Esophagus muscularis mucosa (tissue), 4 donors: ENCODE results near the gene MEFV. TPM values are rescaled to one million over a fixed set of nuclear protein-coding genes. Genes with fewer than 3 reads are reported as not detected.

ENCODE experiments used
- DNase-seq: peaks from one replicate; pipeline ENCODE4 v3.0.0-alpha.2; 2017; ENCODE audit errors: extremely low spot score
- H3K27ac ChIP-seq, 4 donors: fragments of 200-600 bp; sonication (generic); replicated peaks in 1 of 4; 1 replicate in 3 of 4; 2 replicates in 1 of 4; pipeline ENCODE4 v1.5.1; 2016 to 2019; ENCODE audit warnings: mild to moderate bottlenecking in 1 of 4
- H3K27me3 ChIP-seq, 4 donors: fragments of 200-600 bp; sonication (generic); one replicate each; pipeline versions ENCODE4 v1.5.1 to v1.6.0; 2016 to 2019
- H3K36me3 ChIP-seq, 4 donors: fragments of 200-600 bp; sonication (generic); one replicate each; pipeline ENCODE4 v1.5.1; 2016 to 2019
- H3K4me1 ChIP-seq, 4 donors: fragments of 200-600 bp; sonication (generic); one replicate each; pipeline ENCODE4 v1.5.1; 2016 to 2019
- H3K4me3 ChIP-seq, 4 donors: fragments of 200-600 bp; sonication (generic); 1 replicate in 2 of 4; 2 replicates in 2 of 4; pipeline ENCODE4 v1.5.1; 2016 to 2019; ENCODE audit warnings: mild to moderate bottlenecking in 4 of 4, moderate library complexity in 1 of 4
- H3K9me3 ChIP-seq, 4 donors: fragments of 200-600 bp; sonication (generic); 1 replicate in 3 of 4; 2 replicates in 1 of 4; pipeline ENCODE4 v1.5.1; 2016 to 2019
- CTCF ChIP-seq, 3 experiments: fragments of 200-600 bp in 2 of 3; fragments of 450-650 bp in 1 of 3; sonication (generic) in 2 of 3; IDR thresholded peaks; one replicate each; pipeline ENCODE4 v1.5.1; 2017 to 2019; ENCODE audit warnings: antibody characterized with exemption in 3 of 3, mild to moderate bottlenecking in 2 of 3, moderate library complexity in 1 of 3
- EP300 ChIP-seq: sonication (generic); formaldehyde crosslinking; IDR thresholded peaks from one replicate; pipeline ENCODE4 v1.6.1; 2017; ENCODE audit warnings: antibody characterized with exemption
- POLR2A ChIP-seq: fragments of 450-650 bp; IDR thresholded peaks from one replicate; pipeline ENCODE4 v1.6.1; 2017; ENCODE audit warnings: antibody characterized with exemption, moderate library complexity, mild to moderate bottlenecking, low read depth
- POLR2AphosphoS5 ChIP-seq, 2 donors: sonication (generic); formaldehyde crosslinking; IDR thresholded peaks; one replicate each; pipeline ENCODE4 v1.6.1; 2017; ENCODE audit warnings: antibody characterized with exemption in 2 of 2
- WGBS: methylation state at CpG from one replicate; pipeline ENCODE4 v1.1.5; 2018; 5-methylcytosine and 5-hydroxymethylcytosine counted together
- intact Hi-C: fragments of 100-400 bp; cut with DNase I; formaldehyde crosslinking; loops from one replicate; pipeline ENCODE4 v1.15.1; 2023
- total RNA-seq, 4 donors: library from RNA; depleted of rRNA; stranded (reverse); fragments of >200 nt; gene quantifications; one replicate each; pipeline versions ENCODE4 v1.1.0 to v1.2.1, GENCODE V29; 2016

Gene MEFV
- total RNA-seq, 4 donors from 2014 or later = 1.2 to 4.0 (median 1.5) TPM

- peaks cover 14 to 23% (median 16%) of the 10 kb centered on the region in 4 donors for H3K4me1 ChIP-seq
- no peak for DNase-seq
- peaks cover 0 to 3% (median 0%) of the 10 kb centered on the region in 4 donors for H3K27me3 ChIP-seq
- intact Hi-C loops = no loop called here
- H3K27ac ChIP-seq = peak overlapping the region; percentile 95 to 98 (median 96)
- WGBS = 3% methylated on average over 8 of the region's 18 CpGs
- H3K9me3 ChIP-seq = peaks cover 0 to 17% (median 7%) of the 10 kb centered on the region in 4 donors
- H3K4me3 ChIP-seq = peak overlapping the region; percentile 69 to 99 (median 88)
- TF ChIP-seq CTCF (IDR thresholded peaks at IDR 0.05) (no peak), POLR2AphosphoS5 (IDR thresholded peaks at IDR 0.05) (no peak), POLR2A (no peak), EP300 (no peak)
- peaks cover 36 to 41% (median 38%) of the 10 kb centered on the region in 4 donors for H3K36me3 ChIP-seq
Observed at GRCh38 chr16:3234543-3234856, 21.9 kb downstream of the MEFV start.

GRCh38 chr16:3223913-3224515 is 32.4 kb downstream of the MEFV start:
- intact Hi-C loops = loop anchor here (10.0 kb wide), 1 partner anchor 91 kb away; no protein-coding TSS in a partner anchor
- no peaks in the 10 kb centered on the region for H3K4me1 ChIP-seq
- 99% methylated on average over 10 of the region's 10 CpGs for WGBS
- DNase-seq = no peak
- TF ChIP-seq CTCF (IDR thresholded peaks at IDR 0.05) (no peak), POLR2AphosphoS5 (IDR thresholded peaks at IDR 0.05) (no peak), POLR2A (no peak), EP300 (no peak)
- no peak overlapping the region for H3K4me3 ChIP-seq
- H3K27me3 ChIP-seq = no peaks in the 10 kb centered on the region
- peaks cover 22 to 91% (median 87%) of the 10 kb centered on the region in 4 donors for H3K9me3 ChIP-seq
- no peak overlapping the region for H3K27ac ChIP-seq
- peaks cover 55 to 72% (median 61%) of the 10 kb centered on the region in 4 donors for H3K36me3 ChIP-seq

GRCh38 chr16:3220839-3221238 is 35.6 kb downstream of the MEFV start:
- no peak for DNase-seq
- intact Hi-C loops = loop anchor here (10.0 kb wide), 1 partner anchor 94 kb away; no protein-coding TSS in a partner anchor

GRCh38 chr16:3216263-3216640 is 40.2 kb downstream of the MEFV start:
- no peak overlapping the region for H3K27ac ChIP-seq
- WGBS = 51% methylated on average over 3 of the region's 3 CpGs
- peaks cover 0 to 13% (median 0%) of the 10 kb centered on the region in 4 donors for H3K27me3 ChIP-seq

More at GRCh38 chr16:3220839-3221238, 35.6 kb downstream of the MEFV start:
- Histone ChIP-seq H3K36me3 (peaks cover 28 to 41% (median 31%) of the 10 kb centered on the region in 4 donors), H3K27me3 (peaks cover 0 to 2% (median 0%) of the 10 kb centered on the region in 4 donors), H3K9me3 (peaks cover 22 to 64% (median 58%) of the 10 kb centered on the region in 4 donors), H3K4me3 (no peak overlapping the region), H3K27ac (no peak overlapping the region), H3K4me1 (no peaks in the 10 kb centered on the region)
- TF ChIP-seq EP300 (no peak), POLR2AphosphoS5 (IDR thresholded peaks at IDR 0.05) (no peak)
- 92% methylated on average over 10 of the region's 10 CpGs for WGBS

More at GRCh38 chr16:3216263-3216640, 40.2 kb downstream of the MEFV start:
- intact Hi-C loops = no loop called here
- no peak for DNase-seq
- Histone ChIP-seq H3K36me3 (peaks cover 0 to under 1% (median 0%) of the 10 kb centered on the region in 4 donors), H3K4me1 (no peaks in the 10 kb centered on the region), H3K9me3 (peaks cover 0 to 18% (median 12%) of the 10 kb centered on the region in 4 donors), H3K4me3 (no peak overlapping the region)
- TF ChIP-seq POLR2A = no peak
- no peak for TF ChIP-seq CTCF (IDR thresholded peaks at IDR 0.05)
- TF ChIP-seq EP300 = no peak
- TF ChIP-seq POLR2AphosphoS5 (IDR thresholded peaks at IDR 0.05) = no peak
